ENCODE measurements around the gene ZDHHC14.
"Not testable (repeated sequence)": the region's sequence is repeated elsewhere in the genome, so short reads cannot be mapped to it uniquely, and the experiment has no call there.

ZDHHC14 gene

GRCh38 chr6:157392927-157393668, 12.1 kb downstream of the ZDHHC14 start:
- no peak overlapping the region for H2AFZ ChIP-seq (ENCODE audit: low read length, unreplicated experiment)
- peaks cover 4% of the 10 kb centered on the region; the same call in 1 of the 2 replicates for H3K36me3 ChIP-seq (ENCODE audit: insufficient read depth, low read length)
- H3K4me3 ChIP-seq (ENCODE audit: low read depth, low read length) = no peak overlapping the region
- H3K79me2 ChIP-seq (ENCODE audit: control insufficient read depth, insufficient read depth, low read length, unreplicated experiment) = peaks cover 2% of the 10 kb centered on the region
- no peaks in the 10 kb centered on the region for H3K27me3 ChIP-seq (ENCODE audit: insufficient read depth, low read length)
- no peaks in the 10 kb centered on the region for H3K4me1 ChIP-seq (ENCODE audit: control insufficient read depth, insufficient read depth, low read length, unreplicated experiment)
- no peak overlapping the region for H3K27ac ChIP-seq (ENCODE audit: low read depth, low read length)

- Histone ChIP-seq H3K4me1 (ENCODE audit: control insufficient read depth, insufficient read depth, low read length, unreplicated experiment) (no peaks in the 10 kb centered on the region), H3K27me3 (ENCODE audit: insufficient read depth, low read length) (no peaks in the 10 kb centered on the region), H3K36me3 (ENCODE audit: insufficient read depth, low read length) (peaks cover 4% of the 10 kb centered on the region; the same call in 1 of the 2 replicates), H2AFZ (ENCODE audit: low read length, unreplicated experiment) (no peak overlapping the region), H3K79me2 (ENCODE audit: control insufficient read depth, insufficient read depth, low read length, unreplicated experiment) (peaks cover 2% of the 10 kb centered on the region), H3K4me3 (ENCODE audit: low read depth, low read length) (no peak overlapping the region), H3K27ac (ENCODE audit: low read depth, low read length) (no peak overlapping the region)
These were observed 12.8 kb downstream of the ZDHHC14 start for GRCh38 chr6:157393669-157394327.

GRCh38 chr6:157395199-157395598, 14.2 kb downstream of the ZDHHC14 start:
- not testable (repeated sequence) for H3K36me3 ChIP-seq (ENCODE audit: insufficient read depth, low read length); H3K79me2 ChIP-seq (ENCODE audit: control insufficient read depth, insufficient read depth, low read length, unreplicated experiment); H2AFZ ChIP-seq (ENCODE audit: low read length, unreplicated experiment); H3K4me1 ChIP-seq (ENCODE audit: control insufficient read depth, insufficient read depth, low read length, unreplicated experiment); H3K27ac ChIP-seq (ENCODE audit: low read depth, low read length); H3K4me3 ChIP-seq (ENCODE audit: low read depth, low read length); H3K27me3 ChIP-seq (ENCODE audit: insufficient read depth, low read length)

GRCh38 chr6:157396026-157396425, 15.0 kb downstream of the ZDHHC14 start:
- H3K36me3 ChIP-seq (ENCODE audit: insufficient read depth, low read length) = peaks cover 3% of the 10 kb centered on the region; the same call in 1 of the 2 replicates
- H3K79me2 ChIP-seq (ENCODE audit: control insufficient read depth, insufficient read depth, low read length, unreplicated experiment) = peaks cover 2% of the 10 kb centered on the region
- H3K27ac ChIP-seq (ENCODE audit: low read depth, low read length) = no peak overlapping the region
- no peaks in the 10 kb centered on the region for H3K27me3 ChIP-seq (ENCODE audit: insufficient read depth, low read length)
- H2AFZ ChIP-seq (ENCODE audit: low read length, unreplicated experiment) = no peak overlapping the region
- no peaks in the 10 kb centered on the region for H3K4me1 ChIP-seq (ENCODE audit: control insufficient read depth, insufficient read depth, low read length, unreplicated experiment)
- H3K4me3 ChIP-seq (ENCODE audit: low read depth, low read length) = no peak overlapping the region

GRCh38 chr6:157397660-157398059, 16.7 kb downstream of the ZDHHC14 start:
- Histone ChIP-seq H3K36me3 (ENCODE audit: insufficient read depth, low read length) (no peaks in the 10 kb centered on the region), H3K4me1 (ENCODE audit: control insufficient read depth, insufficient read depth, low read length, unreplicated experiment) (no peaks in the 10 kb centered on the region), H3K27me3 (ENCODE audit: insufficient read depth, low read length) (no peaks in the 10 kb centered on the region), H2AFZ (ENCODE audit: low read length, unreplicated experiment) (no peak overlapping the region), H3K79me2 (ENCODE audit: control insufficient read depth, insufficient read depth, low read length, unreplicated experiment) (peaks cover 2% of the 10 kb centered on the region), H3K4me3 (ENCODE audit: low read depth, low read length) (no peak overlapping the region), H3K27ac (ENCODE audit: low read depth, low read length) (no peak overlapping the region)

GRCh38 chr6:157398151-157398550, 17.2 kb downstream of the ZDHHC14 start:
- no peak overlapping the region for H2AFZ ChIP-seq (ENCODE audit: low read length, unreplicated experiment)
- H3K27ac ChIP-seq (ENCODE audit: low read depth, low read length) = no peak overlapping the region
- no peaks in the 10 kb centered on the region for H3K4me1 ChIP-seq (ENCODE audit: control insufficient read depth, insufficient read depth, low read length, unreplicated experiment)
- no peak overlapping the region for H3K4me3 ChIP-seq (ENCODE audit: low read depth, low read length)
- H3K79me2 ChIP-seq (ENCODE audit: control insufficient read depth, insufficient read depth, low read length, unreplicated experiment) = peaks cover 1% of the 10 kb centered on the region
- no peaks in the 10 kb centered on the region for H3K27me3 ChIP-seq (ENCODE audit: insufficient read depth, low read length)
- no peaks in the 10 kb centered on the region for H3K36me3 ChIP-seq (ENCODE audit: insufficient read depth, low read length)

- no peaks in the 10 kb centered on the region for H3K27me3 ChIP-seq (ENCODE audit: insufficient read depth, low read length)
- no peak overlapping the region for H3K27ac ChIP-seq (ENCODE audit: low read depth, low read length)
- no peak overlapping the region for H2AFZ ChIP-seq (ENCODE audit: low read length, unreplicated experiment)
- no peaks in the 10 kb centered on the region for H3K79me2 ChIP-seq (ENCODE audit: control insufficient read depth, insufficient read depth, low read length, unreplicated experiment)
- no peaks in the 10 kb centered on the region for H3K36me3 ChIP-seq (ENCODE audit: insufficient read depth, low read length)
- H3K4me1 ChIP-seq (ENCODE audit: control insufficient read depth, insufficient read depth, low read length, unreplicated experiment) = no peaks in the 10 kb centered on the region
- H3K4me3 ChIP-seq (ENCODE audit: low read depth, low read length) = no peak overlapping the region
These were observed 19.7 kb downstream of the ZDHHC14 start for GRCh38 chr6:157400676-157401075.

- no peaks in the 10 kb centered on the region for H3K79me2 ChIP-seq (ENCODE audit: control insufficient read depth, insufficient read depth, low read length, unreplicated experiment)
- H2AFZ ChIP-seq (ENCODE audit: low read length, unreplicated experiment) = no peak overlapping the region
- H3K27ac ChIP-seq (ENCODE audit: low read depth, low read length) = no peak overlapping the region
- no peaks in the 10 kb centered on the region for H3K36me3 ChIP-seq (ENCODE audit: insufficient read depth, low read length)
- no peaks in the 10 kb centered on the region for H3K4me1 ChIP-seq (ENCODE audit: control insufficient read depth, insufficient read depth, low read length, unreplicated experiment)
- H3K4me3 ChIP-seq (ENCODE audit: low read depth, low read length) = no peak overlapping the region
- H3K27me3 ChIP-seq (ENCODE audit: insufficient read depth, low read length) = no peaks in the 10 kb centered on the region
These were observed 20.8 kb downstream of the ZDHHC14 start for GRCh38 chr6:157401734-157402338.

- H3K36me3 ChIP-seq (ENCODE audit: insufficient read depth, low read length) = no peaks in the 10 kb centered on the region
- no peaks in the 10 kb centered on the region for H3K79me2 ChIP-seq (ENCODE audit: control insufficient read depth, insufficient read depth, low read length, unreplicated experiment)
- H3K27ac ChIP-seq (ENCODE audit: low read depth, low read length) = no peak overlapping the region
- no peaks in the 10 kb centered on the region for H3K4me1 ChIP-seq (ENCODE audit: control insufficient read depth, insufficient read depth, low read length, unreplicated experiment)
- H3K4me3 ChIP-seq (ENCODE audit: low read depth, low read length) = no peak overlapping the region
- no peaks in the 10 kb centered on the region for H3K27me3 ChIP-seq (ENCODE audit: insufficient read depth, low read length)
- no peak overlapping the region for H2AFZ ChIP-seq (ENCODE audit: low read length, unreplicated experiment)
These were observed 22.2 kb downstream of the ZDHHC14 start for GRCh38 chr6:157402996-157403685.

GRCh38 chr6:157403686-157404051, 22.7 kb downstream of the ZDHHC14 start:
- no peaks in the 10 kb centered on the region for H3K4me1 ChIP-seq (ENCODE audit: control insufficient read depth, insufficient read depth, low read length, unreplicated experiment)
- H2AFZ ChIP-seq (ENCODE audit: low read length, unreplicated experiment) = no peak overlapping the region
- H3K4me3 ChIP-seq (ENCODE audit: low read depth, low read length) = no peak overlapping the region
- H3K27ac ChIP-seq (ENCODE audit: low read depth, low read length) = no peak overlapping the region
- H3K36me3 ChIP-seq (ENCODE audit: insufficient read depth, low read length) = no peaks in the 10 kb centered on the region
- H3K79me2 ChIP-seq (ENCODE audit: control insufficient read depth, insufficient read depth, low read length, unreplicated experiment) = no peaks in the 10 kb centered on the region
- H3K27me3 ChIP-seq (ENCODE audit: insufficient read depth, low read length) = no peaks in the 10 kb centered on the region

Data from ACC112 (cell line).